G401 (cell line): Measurements from ENCODE around the gene RAF1. TPM values are rescaled to one million over a fixed set of nuclear protein-coding genes. Genes with fewer than 3 reads are reported as not detected.
"Not testable (repeated sequence)": the region's sequence is repeated elsewhere in the genome, so short reads cannot be mapped to it uniquely, and the experiment has no call there.

ENCODE experiments used
- DNase-seq: peaks from one replicate; pipeline ENCODE4 v3.0.0-alpha.2; 2015; ENCODE audit warnings: low spot score
- in situ Hi-C: cut with HindIII; loops from 2 replicates; pipeline ENCODE4 v1.10.0; 2016; ENCODE audit warnings: low sequenced_read_pairs, mixed read lengths
- total RNA-seq: library from RNA; depleted of rRNA; stranded (reverse); fragments of >200 nt; shearing (Covaris generic); gene quantifications from 2 replicates; pipeline ENCODE4 v1.2.3, GENCODE V29; 2014

The RAF1 gene
- total RNA-seq, 1 experiment from 2014 or later = 84.4 TPM

- DNase-seq = no peak
- in situ Hi-C loops = no loop called here
Measured at GRCh38 chr3:12653747-12654146, 10.2 kb downstream of the RAF1 start.

- in situ Hi-C loops = no loop called here
- DNase-seq = no peak
Measured at GRCh38 chr3:12648384-12648959, 15.4 kb downstream of the RAF1 start.

- in situ Hi-C loops = no loop called here
- no peak for DNase-seq
Measured at GRCh38 chr3:12644331-12644937, 19.5 kb downstream of the RAF1 start.

GRCh38 chr3:12643724-12644123 is 20.2 kb downstream of the RAF1 start:
- DNase-seq = no peak

GRCh38 chr3:12643010-12643380 is 20.9 kb downstream of the RAF1 start:
- DNase-seq = no peak
- in situ Hi-C loops = no loop called here

More at GRCh38 chr3:12643724-12644123, 20.2 kb downstream of the RAF1 start:
- in situ Hi-C loops = no loop called here

GRCh38 chr3:12640853-12641252 is 23.1 kb downstream of the RAF1 start:
- in situ Hi-C loops, DNase-seq: not testable (repeated sequence)

GRCh38 chr3:12638105-12638504 is 25.8 kb downstream of the RAF1 start:
- in situ Hi-C loops = no loop called here
- no peak for DNase-seq

GRCh38 chr3:12633108-12633507 is 30.8 kb downstream of the RAF1 start:
- in situ Hi-C loops = no loop called here
- DNase-seq = no peak

GRCh38 chr3:12632523-12632922 is 31.4 kb downstream of the RAF1 start:
- in situ Hi-C loops = no loop called here
- DNase-seq = no peak

GRCh38 chr3:12630843-12631242 is 33.1 kb downstream of the RAF1 start:
- in situ Hi-C loops, DNase-seq: not testable (repeated sequence)

GRCh38 chr3:12630292-12630691 is 33.6 kb downstream of the RAF1 start:
- in situ Hi-C loops = no loop called here
- no peak for DNase-seq

GRCh38 chr3:12629560-12629959 is 34.4 kb downstream of the RAF1 start:
- DNase-seq = peak; percentile 32

GRCh38 chr3:12628813-12629212 is 35.1 kb downstream of the RAF1 start:
- in situ Hi-C loops = no loop called here
- no peak for DNase-seq

More at GRCh38 chr3:12629560-12629959, 34.4 kb downstream of the RAF1 start:
- in situ Hi-C loops = no loop called here

GRCh38 chr3:12627370-12627769 is 36.5 kb downstream of the RAF1 start:
- DNase-seq = no peak
- in situ Hi-C loops = no loop called here

GRCh38 chr3:12624964-12625363 is 39.0 kb downstream of the RAF1 start:
- DNase-seq, in situ Hi-C loops: not testable (repeated sequence)

- DNase-seq = no peak
- in situ Hi-C loops = no loop called here
Measured at GRCh38 chr3:12624056-12624455, 39.9 kb downstream of the RAF1 start.

- in situ Hi-C loops = no loop called here
- no peak for DNase-seq
Measured at GRCh38 chr3:12622335-12622734, 41.6 kb downstream of the RAF1 start.

- in situ Hi-C loops = no loop called here
Measured at GRCh38 chr3:12620729-12621128, 43.2 kb downstream of the RAF1 start.

GRCh38 chr3:12620305-12620704 is 43.6 kb downstream of the RAF1 start:
- in situ Hi-C loops = no loop called here
- DNase-seq = no peak

More at GRCh38 chr3:12620729-12621128, 43.2 kb downstream of the RAF1 start:
- no peak for DNase-seq

GRCh38 chr3:12618426-12618825 is 45.5 kb downstream of the RAF1 start:
- in situ Hi-C loops = no loop called here
- no peak for DNase-seq

GRCh38 chr3:12615266-12615665 is 48.7 kb downstream of the RAF1 start:
- DNase-seq = no peak
- in situ Hi-C loops = no loop called here
